Heart left ventricle (tissue), 16 donors: Measurements from ENCODE around the gene UGT1A6. TPM values are rescaled to one million over a fixed set of nuclear protein-coding genes. Genes with fewer than 3 reads are reported as not detected.
A peak's percentile ranks its signal among the peaks of the same experiment; 100 is the strongest.

Experiments
- ATAC-seq, 4 donors: fragments of 200-7000 bp; cut with Tn5 transposase; one replicate each; pipeline ENCODE4 v1.9.1; 2020 to 2022; ENCODE audit warnings: moderate library complexity in 4 of 4, mild to moderate bottlenecking in 3 of 4, moderate number of reproducible peaks in 1 of 4
- DNase-seq, 5 donors: peaks; one replicate each; pipeline ENCODE4 v3.0.0-alpha.2; 2020
- H3K27ac ChIP-seq, 12 donors: fragments of 200-600 bp; sonication (generic) in 4 of 12; one replicate each; pipeline versions ENCODE4 v1.5.0 to v1.8.0; 2016 to 2022; ENCODE audit warnings: mild to moderate bottlenecking in 2 of 12
- H3K27me3 ChIP-seq, 9 donors: fragments of 200-600 bp; sonication (generic) in 2 of 9; one replicate each; pipeline versions ENCODE4 v1.5.1 to v1.8.0; 2016 to 2022; ENCODE audit warnings: mild to moderate bottlenecking in 3 of 9
- H3K36me3 ChIP-seq, 9 donors: fragments of 200-600 bp; sonication (generic) in 2 of 9; one replicate each; pipeline versions ENCODE4 v1.5.0 to v1.8.0; 2018 to 2022; ENCODE audit warnings: mild to moderate bottlenecking in 2 of 9
- H3K4me1 ChIP-seq, 12 donors: fragments of 200-600 bp; sonication (generic) in 4 of 12; one replicate each; pipeline versions ENCODE4 v1.5.0 to v1.8.0; 2016 to 2022; ENCODE audit warnings: mild to moderate bottlenecking in 3 of 12
- H3K4me3 ChIP-seq, 12 donors: fragments of 200-600 bp; sonication (generic) in 4 of 12; one replicate each; pipeline versions ENCODE4 v1.5.0 to v1.8.0; 2017 to 2022; ENCODE audit warnings: mild to moderate bottlenecking in 9 of 12, moderate library complexity in 4 of 12
- H3K9me3 ChIP-seq, 12 donors: fragments of 200-600 bp; sonication (generic) in 4 of 12; one replicate each; pipeline versions ENCODE4 v1.5.0 to v1.8.0; 2016 to 2022; ENCODE audit warnings: mild to moderate bottlenecking in 1 of 12
- CTCF ChIP-seq, 12 donors: fragments of 200-600 bp; sonication (generic) in 4 of 12; IDR thresholded peaks; one replicate each; pipeline versions ENCODE4 v1.5.0 to v1.8.0; 2018 to 2022; ENCODE audit warnings: antibody characterized with exemption in 12 of 12, mild to moderate bottlenecking in 5 of 12
- POLR2A ChIP-seq, 2 donors: fragments of 450-650 bp; IDR thresholded peaks; one replicate each; pipeline ENCODE4 v1.6.1; 2017; ENCODE audit warnings: antibody characterized with exemption in 2 of 2, mild to moderate bottlenecking in 2 of 2, moderate library complexity in 2 of 2
- WGBS, 4 donors: extraction: QIAGEN DNeasy Blood & Tissue Kit in 2 of 4; methylation state at CpG; one replicate each; pipeline versions ENCODE4 v1.1.5 to v1.1.7; 2013 to 2018; 5-methylcytosine and 5-hydroxymethylcytosine counted together
- intact Hi-C, 10 donors: fragments of 100-400 bp; cut with DNase I; formaldehyde crosslinking; loops; one replicate each; pipeline versions ENCODE4 v1.11.1 to v1.14.2; 2022
- polyA plus RNA-seq, 2 donors: library from polyadenylated mRNA; stranded (reverse); fragments of 200-250 nt; gene quantifications; one replicate each; pipeline ENCODE4 v1.2.3, GENCODE V29; 2013
- total RNA-seq, 9 donors: library from RNA; depleted of rRNA in 2 of 9; stranded (reverse); fragments of >200 nt in 2 of 9; fragmentation: NEBNext Ultra II Directional in 3 of 9; extraction: Animal tissue kit (Norgen Biotek cat#: 25700) in 3 of 9; gene quantifications; one replicate each; pipeline versions ENCODE4 v1.1.0 to v1.2.4, GENCODE V29; 2016 to 2023
- donor health status: ischemic (EF 13 %, LVEDD 7.1; RV severe dilation, severe dysfunction).
- donor health status: healthy with polysubstance abuse.
- donor health status: DM: no; HTN: yes; CAD: no.
- donor health status: DM: no; HTN: no; CAD: no.
- donor health status: ischemic (EF 25% LVEDD 6.9; RV normal size, moderate dysfunction).
- donor health status: ischemic (EF 25% LVEDD 5.7; RV mildly dilated, moderate dysfunction).
- donor health status: healthy.
- donor health status: DM: yes; HTN: yes; CAD: no.
- donor health status: ischemic (EF 35%, LVEDD 5.7; RV mildly dilated, moderate dysfunction).
- donor health status: nonischemic (EF 11% LVEDD 7.7; RV severe dilation, severe dysfunction).
- donor health status: DM: yes; HTN: yes; CAD: no.
- donor health status: PGD.
- donor health status: ischemic (EF 29% LVEDD 5.4; RV normal size, mild dysfunction).
- donor health status: nonischemic (EF 23%, LVEDD 6.1; RV moderate dilation, normal function).

Gene UGT1A6
- total and polyA plus RNA-seq, 11 donors = not detected

GRCh38 chr2:233803292-233803911, 110.7 kb downstream of the UGT1A6 start:
- DNase-seq (no peak), ATAC-seq (no peak)
- WGBS, 4 donors = 56 to 88% (median 62%) methylated on average over 2 of the region's 2 CpGs
- H3K36me3 ChIP-seq = no peaks in the 10 kb centered on the region
- intact Hi-C loops = no loop called here
- no peaks in the 10 kb centered on the region for H3K9me3 ChIP-seq
- no peaks in the 10 kb centered on the region for H3K4me1 ChIP-seq
- H3K27ac ChIP-seq = no peak overlapping the region
- no peak overlapping the region for H3K4me3 ChIP-seq
- TF ChIP-seq CTCF (IDR thresholded peaks at IDR 0.05) (no peak), POLR2A (IDR thresholded peaks at IDR 0.05) (no peak)
- H3K27me3 ChIP-seq = peaks cover 0 to 3% (median 0%) of the 10 kb centered on the region in 9 donors

GRCh38 chr2:233803994-233804393, 111.3 kb downstream of the UGT1A6 start:
- 26 to 72% (median 66%) methylated on average over 4 to 8 of the region's 8 CpGs for WGBS, 4 donors
- TF ChIP-seq POLR2A (IDR thresholded peaks at IDR 0.05) (no peak), CTCF (IDR thresholded peaks at IDR 0.05) (no peak)
- peak in 1 of 5 donors; percentile 2 for DNase-seq
- intact Hi-C loops = no loop called here
- Histone ChIP-seq H3K4me1 (no peaks in the 10 kb centered on the region), H3K4me3 (no peak overlapping the region), H3K9me3 (no peaks in the 10 kb centered on the region), H3K27me3 (peaks cover 0 to 9% (median 0%) of the 10 kb centered on the region in 9 donors), H3K36me3 (no peaks in the 10 kb centered on the region), H3K27ac (no peak overlapping the region)
- ATAC-seq = no peak

GRCh38 chr2:233807215-233807865, 114.7 kb downstream of the UGT1A6 start:
- WGBS, 4 donors = 67 to 76% (median 73%) methylated on average over 9 to 12 of the region's 12 CpGs
- H3K27ac ChIP-seq = no peak overlapping the region
- no peaks in the 10 kb centered on the region for H3K9me3 ChIP-seq
- H3K4me3 ChIP-seq = no peak overlapping the region
- ATAC-seq (no peak), DNase-seq (peak in 1 of 5 donors; percentile 10)
- intact Hi-C loops = no loop called here
- H3K4me1 ChIP-seq = no peaks in the 10 kb centered on the region
- TF ChIP-seq CTCF (IDR thresholded peaks at IDR 0.05) (no peak), POLR2A (IDR thresholded peaks at IDR 0.05) (no peak)
- peaks cover 0 to 12% (median 0%) of the 10 kb centered on the region in 9 donors for H3K27me3 ChIP-seq
- H3K36me3 ChIP-seq = no peaks in the 10 kb centered on the region

- 69 to 81% (median 71%) methylated on average over 6 to 10 of the region's 10 CpGs for WGBS, 4 donors
- H3K4me1 ChIP-seq = no peaks in the 10 kb centered on the region
- no peaks in the 10 kb centered on the region for H3K9me3 ChIP-seq
- intact Hi-C loops = no loop called here
- DNase-seq = peak in 1 of 5 donors; percentile 7
- TF ChIP-seq POLR2A (IDR thresholded peaks at IDR 0.05) = no peak
- TF ChIP-seq CTCF (IDR thresholded peaks at IDR 0.05) = no peak
- H3K36me3 ChIP-seq = no peaks in the 10 kb centered on the region
- ATAC-seq = no peak
- no peak overlapping the region for H3K4me3 ChIP-seq
- H3K27me3 ChIP-seq = peaks cover 0 to 12% (median 0%) of the 10 kb centered on the region in 9 donors
- no peak overlapping the region for H3K27ac ChIP-seq
Observed at GRCh38 chr2:233807966-233808935, 115.6 kb downstream of the UGT1A6 start.
